Activated CD8-positive, alpha-beta memory T cell treated with anti-CD3 and anti-CD28 coated beads, Interleukin-2, amount 50 U/mL, for 24 hours (primary cell): ENCODE results near the gene HK3.

Source experiments
- DNase-seq: peaks from one replicate; pipeline ENCODE4 v3.0.0-alpha.2; 2020; ENCODE audit errors: extremely low read depth

The HK3 gene

DNA sequence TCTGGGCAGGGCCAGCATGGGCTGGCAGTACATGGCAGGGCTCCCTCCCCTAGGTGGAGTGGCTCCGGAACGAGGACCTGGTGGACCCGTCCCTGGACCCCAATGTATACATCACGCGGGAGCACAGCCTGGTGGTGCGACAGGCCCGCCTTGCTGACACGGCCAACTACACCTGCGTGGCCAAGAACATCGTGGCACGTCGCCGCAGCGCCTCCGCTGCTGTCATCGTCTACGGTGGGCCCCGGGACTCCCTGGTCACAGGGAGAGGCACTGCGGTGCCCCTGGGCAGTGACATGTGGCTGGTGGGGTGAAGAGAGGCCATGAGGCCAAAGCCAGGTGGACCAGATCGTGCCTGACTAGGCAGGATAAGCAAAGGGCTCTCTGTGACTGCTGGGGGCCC, 30.4 kb downstream of the HK3 start:
- DNase-seq = no peak

- DNase-seq = no peak
Measured at GRCh38 chr5:176868126-176868525, 31.0 kb downstream of the HK3 start.

- no peak for DNase-seq
Measured at GRCh38 chr5:176866707-176867310, 32.3 kb downstream of the HK3 start.

DNA sequence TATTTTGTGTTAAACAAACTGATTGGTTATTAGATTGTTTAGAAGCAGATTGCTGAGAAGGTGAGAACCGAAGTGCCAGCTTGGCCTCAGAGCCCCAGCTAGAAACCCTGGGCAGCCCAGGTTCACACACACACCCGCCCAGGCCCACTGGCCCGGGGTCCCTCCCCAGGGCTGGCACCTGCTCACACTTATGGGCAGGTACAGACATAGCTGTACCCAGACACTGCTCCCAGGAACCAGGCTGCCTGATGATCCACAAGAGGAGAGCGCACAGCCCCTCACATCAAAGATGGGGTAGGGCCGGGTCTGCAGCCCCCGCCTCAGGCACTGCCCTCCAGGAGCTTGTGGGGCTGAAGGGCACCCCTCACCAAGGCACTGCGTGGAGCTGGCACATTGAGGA, 33.2 kb downstream of the HK3 start:
- DNase-seq = no peak

- DNase-seq = no peak
Measured at GRCh38 chr5:176864755-176865154, 34.4 kb downstream of the HK3 start.

- no peak for DNase-seq
Measured at GRCh38 chr5:176863765-176864098, 35.4 kb downstream of the HK3 start.

DNA sequence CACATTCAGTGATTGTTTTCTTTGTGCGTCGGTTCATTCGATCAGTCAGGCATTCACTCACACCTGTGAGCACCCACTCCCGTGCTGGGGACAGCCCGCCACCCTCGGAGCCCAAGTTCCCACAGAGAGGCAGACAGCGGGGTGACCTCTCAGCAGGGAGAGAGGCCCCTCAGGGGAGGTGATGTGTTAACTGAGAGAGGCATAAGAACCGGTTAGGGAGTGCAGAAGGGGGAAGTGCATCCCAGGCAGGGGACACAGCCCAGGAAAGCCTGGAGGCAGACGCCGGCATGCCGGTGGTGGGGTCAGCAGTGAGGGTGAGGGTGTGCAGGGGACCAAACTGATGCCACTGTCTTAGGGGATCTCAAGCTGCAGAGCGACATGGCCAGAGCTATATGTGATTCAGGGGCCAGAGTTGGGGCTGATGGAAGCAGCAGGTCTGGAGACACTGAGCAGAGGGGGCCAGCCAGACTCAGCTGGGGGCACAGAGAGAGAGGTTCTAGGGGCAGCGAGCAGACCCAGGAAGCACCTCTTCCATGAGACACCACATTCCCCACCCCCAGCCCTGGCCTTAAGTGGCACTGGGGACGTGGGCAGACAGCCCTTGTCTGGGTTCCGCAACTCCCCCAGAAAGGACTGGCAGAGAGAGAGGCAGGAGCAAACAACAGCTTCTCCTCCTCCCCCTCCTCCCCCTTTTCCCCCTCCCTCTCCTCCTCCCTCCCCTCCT, 35.9 kb downstream of the HK3 start:
- no peak for DNase-seq

DNA sequence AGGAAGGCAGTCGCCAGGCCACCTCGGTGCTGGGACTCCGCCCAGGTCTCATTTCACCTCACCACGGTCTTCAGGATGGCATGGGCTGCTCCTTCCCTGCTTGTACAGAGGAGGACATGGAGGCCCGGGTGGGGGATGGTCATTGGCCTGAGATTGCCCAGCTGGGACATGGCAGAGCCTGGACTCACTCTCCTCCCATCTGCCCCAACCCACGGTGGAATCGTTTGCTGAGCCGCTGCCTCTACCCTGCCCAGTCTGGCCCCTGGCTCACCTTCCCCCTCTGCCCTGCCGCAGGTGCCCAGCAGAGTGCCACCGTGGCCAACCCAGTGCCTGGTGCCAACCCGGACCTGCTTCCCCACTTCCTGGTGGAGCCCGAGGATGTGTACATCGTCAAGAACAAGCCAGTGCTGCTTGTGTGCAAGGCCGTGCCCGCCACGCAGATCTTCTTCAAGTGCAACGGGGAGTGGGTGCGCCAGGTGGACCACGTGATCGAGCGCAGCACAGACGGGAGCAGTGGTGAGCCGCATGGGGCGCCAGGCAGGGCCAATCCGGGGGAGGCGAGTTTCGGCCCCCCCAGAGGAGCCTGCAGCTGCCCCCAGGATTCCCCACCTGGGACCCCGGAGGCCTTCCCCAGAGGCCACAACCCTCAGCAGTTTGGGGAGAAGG, 36.7 kb downstream of the HK3 start:
- DNase-seq = no peak

GRCh38 chr5:176861276-176861675, 37.9 kb downstream of the HK3 start:
- no peak for DNase-seq

- DNase-seq = no peak
Measured at GRCh38 chr5:176860381-176860780, 38.8 kb downstream of the HK3 start.

DNA sequence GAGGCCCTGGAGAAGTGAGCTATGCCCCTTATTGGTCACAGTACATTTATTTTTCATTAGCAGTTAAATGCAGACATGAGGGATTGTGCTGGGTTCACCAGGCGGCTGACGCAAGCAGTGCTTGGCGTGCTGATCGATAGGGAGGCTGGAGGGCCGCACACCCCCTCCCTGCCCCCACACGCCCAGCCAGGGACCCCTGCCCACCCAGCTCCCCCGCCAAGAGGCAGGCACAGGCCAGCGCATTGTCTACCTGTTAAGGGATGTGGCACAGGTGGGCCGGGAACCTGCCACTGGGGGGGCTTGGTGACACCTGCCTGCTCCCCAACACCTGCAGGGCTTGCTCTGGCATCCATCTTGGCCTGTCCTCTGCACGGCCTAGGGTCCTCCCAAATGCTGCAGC, 39.2 kb downstream of the HK3 start:
- no peak for DNase-seq

- DNase-seq = no peak
Measured at GRCh38 chr5:176857894-176858273, 41.3 kb downstream of the HK3 start.

- no peak for DNase-seq
Measured at GRCh38 chr5:176857216-176857893, 41.8 kb downstream of the HK3 start.

DNA sequence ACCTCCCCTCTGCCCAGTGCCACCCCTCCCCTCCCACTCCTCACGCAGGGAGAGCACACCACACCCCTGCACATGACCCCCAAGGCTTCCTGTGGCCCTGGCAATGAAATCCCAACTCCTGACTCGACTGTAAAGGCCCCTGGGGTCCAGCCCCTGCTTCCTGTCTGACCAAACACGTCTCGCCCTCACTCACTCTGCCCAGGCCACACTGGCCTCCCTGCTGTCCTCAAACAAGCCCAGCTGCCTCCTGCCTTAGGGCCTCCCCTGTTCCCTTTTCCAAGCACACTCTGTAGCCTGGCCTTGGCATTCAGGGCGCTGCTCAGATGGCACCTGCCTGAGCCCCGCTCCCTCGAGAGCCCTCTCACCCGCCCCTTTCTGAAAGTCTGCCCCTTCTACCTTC, 42.4 kb downstream of the HK3 start:
- DNase-seq = no peak

- DNase-seq = no peak
Measured at GRCh38 chr5:176855598-176855997, 43.5 kb downstream of the HK3 start.

DNA sequence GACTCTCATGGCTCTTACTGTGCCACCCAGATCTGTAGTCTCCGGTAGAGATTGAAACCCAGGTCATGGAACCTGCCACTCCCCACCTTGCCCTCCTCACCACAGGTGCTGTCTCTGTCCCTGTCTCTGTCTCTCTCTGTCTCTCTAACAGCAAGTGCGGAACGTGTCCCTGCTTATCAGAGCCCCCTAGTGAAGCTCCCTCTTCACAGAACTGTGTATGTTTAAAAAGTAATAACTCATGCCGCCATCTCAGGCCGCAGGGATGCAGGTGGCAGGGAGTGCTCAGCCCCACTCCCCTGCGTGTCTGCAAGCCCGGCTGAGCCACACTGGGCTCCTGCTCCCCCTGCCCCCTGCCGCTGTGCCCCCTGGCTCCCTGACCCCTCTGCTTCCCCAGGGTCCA, 45.0 kb downstream of the HK3 start:
- DNase-seq = no peak

- no peak for DNase-seq
Measured at GRCh38 chr5:176853151-176853778, 45.9 kb downstream of the HK3 start.

DNA sequence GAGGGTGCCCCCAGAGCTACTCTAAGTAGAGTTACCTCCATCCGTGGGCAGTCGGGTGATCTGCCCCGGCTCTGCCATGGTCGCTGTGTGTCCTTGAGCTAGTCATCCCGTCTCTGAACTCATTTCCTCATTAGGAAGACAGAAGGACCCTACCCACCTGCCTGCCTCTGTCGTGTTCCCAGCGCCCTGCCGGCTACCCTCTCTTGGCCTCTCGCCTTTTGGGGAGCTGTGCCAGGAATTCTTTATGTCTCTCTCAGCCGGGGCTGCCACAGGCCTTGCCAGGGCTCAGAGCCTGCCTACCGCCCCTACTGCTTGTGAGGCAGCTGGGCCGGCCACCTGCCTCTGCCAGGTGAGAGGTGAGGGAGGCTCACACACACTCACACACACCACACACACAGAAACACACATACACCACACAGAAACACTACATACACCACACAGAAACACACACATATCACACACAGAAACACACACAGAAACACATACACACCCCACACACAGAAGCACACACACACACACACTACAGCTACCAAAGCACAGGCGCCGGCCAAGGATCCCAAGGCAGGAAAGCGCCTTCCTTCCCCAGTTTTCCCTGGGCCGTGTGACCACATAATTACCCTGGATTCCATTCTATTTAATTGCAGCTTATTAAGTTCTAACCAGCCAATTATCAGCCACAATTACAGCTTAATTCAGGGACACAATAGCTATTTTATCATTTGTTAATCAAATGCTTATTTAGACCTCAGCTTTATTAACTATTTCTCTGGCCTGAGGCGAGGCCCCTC, 47.1 kb downstream of the HK3 start:
- no peak for DNase-seq

- no peak for DNase-seq
Measured at GRCh38 chr5:176851380-176851779, 47.8 kb downstream of the HK3 start.

DNA sequence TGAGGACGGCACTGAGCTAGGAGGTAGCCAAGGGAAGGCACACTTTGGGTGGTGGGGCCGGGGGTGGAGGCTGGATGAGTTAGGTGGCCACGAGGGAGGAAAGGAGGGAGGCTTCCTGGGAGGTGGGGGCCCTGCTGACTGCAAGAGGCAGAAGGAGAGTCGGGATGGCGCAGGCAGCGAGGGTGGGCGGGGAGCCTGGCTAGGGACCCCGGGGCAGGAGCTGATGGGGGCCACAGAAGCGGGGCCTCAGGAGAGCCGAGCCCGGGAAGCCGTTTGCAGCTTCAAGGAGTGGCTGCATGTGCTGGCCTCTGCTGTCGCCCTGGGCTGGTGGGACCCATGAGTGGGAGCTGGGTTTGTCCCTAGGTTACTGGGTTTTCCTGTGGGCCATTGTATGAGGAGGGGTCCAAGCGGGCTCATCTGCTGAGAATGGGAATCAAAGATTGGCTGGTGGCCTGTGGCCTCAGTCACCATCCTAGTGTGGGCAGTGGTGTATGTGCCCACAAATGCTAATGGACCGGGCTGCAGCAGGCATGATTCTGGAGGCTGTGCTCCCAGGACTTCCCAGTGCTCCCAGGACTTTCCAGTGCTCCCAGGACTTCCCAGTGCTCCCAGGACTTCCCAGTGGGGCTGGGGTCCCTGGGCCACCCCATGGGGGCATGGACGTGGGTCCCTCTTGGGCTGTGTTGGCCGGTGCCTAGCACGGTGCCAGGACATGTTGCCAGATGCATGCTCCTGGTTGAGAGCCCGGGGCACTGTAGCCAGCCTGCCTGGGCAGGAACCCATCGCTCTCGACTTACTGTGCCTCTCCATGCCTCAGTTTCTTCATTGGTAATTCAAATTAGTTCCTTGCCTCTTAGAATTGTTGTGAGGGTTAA, 48.5 kb downstream of the HK3 start:
- DNase-seq = no peak
